ENCODE measurements around the gene AP2M1.
"Not testable (repeated sequence)": the region's sequence is repeated elsewhere in the genome, so short reads cannot be mapped to it uniquely, and the experiment has no call there.

AP2M1 gene

GRCh38 chr3:184174646-184175492 lies at the start of gene AP2M1:
TSS of gene AP2M1 (plus strand) at chr3:184174855. CDS start at chr3:184176994, 2,139 bp downstream.
- DNase-seq (ENCODE audit: low read depth, low spot score) = peak; percentile 96

- no peak for DNase-seq (ENCODE audit: low read depth, low spot score)
Measured at GRCh38 chr3:184126006-184126405, 48.6 kb upstream of the AP2M1 start.

- DNase-seq (ENCODE audit: low read depth, low spot score) = no peak
Measured at GRCh38 chr3:184129012-184129411, 45.6 kb upstream of the AP2M1 start.

DNA sequence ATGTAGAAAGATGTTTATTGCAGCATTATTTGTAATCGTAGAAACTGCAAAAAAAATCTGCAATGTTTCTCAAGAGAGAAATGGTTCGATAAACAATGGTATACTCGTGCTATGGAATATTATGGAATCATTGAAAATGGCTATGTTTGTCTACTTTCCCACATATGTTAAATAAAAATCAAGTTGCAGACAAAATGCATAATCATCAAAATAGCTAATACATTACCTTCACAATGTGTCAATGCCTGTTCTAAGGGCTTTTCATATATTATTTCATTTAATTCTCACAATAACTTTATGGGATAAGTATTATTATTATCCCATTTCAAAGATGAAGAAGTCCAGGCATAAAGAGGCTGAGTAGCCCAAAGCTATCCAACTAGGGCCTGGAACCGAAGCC lies 41.7 kb upstream of the AP2M1 start:
- no peak for DNase-seq (ENCODE audit: low read depth, low spot score)

DNA sequence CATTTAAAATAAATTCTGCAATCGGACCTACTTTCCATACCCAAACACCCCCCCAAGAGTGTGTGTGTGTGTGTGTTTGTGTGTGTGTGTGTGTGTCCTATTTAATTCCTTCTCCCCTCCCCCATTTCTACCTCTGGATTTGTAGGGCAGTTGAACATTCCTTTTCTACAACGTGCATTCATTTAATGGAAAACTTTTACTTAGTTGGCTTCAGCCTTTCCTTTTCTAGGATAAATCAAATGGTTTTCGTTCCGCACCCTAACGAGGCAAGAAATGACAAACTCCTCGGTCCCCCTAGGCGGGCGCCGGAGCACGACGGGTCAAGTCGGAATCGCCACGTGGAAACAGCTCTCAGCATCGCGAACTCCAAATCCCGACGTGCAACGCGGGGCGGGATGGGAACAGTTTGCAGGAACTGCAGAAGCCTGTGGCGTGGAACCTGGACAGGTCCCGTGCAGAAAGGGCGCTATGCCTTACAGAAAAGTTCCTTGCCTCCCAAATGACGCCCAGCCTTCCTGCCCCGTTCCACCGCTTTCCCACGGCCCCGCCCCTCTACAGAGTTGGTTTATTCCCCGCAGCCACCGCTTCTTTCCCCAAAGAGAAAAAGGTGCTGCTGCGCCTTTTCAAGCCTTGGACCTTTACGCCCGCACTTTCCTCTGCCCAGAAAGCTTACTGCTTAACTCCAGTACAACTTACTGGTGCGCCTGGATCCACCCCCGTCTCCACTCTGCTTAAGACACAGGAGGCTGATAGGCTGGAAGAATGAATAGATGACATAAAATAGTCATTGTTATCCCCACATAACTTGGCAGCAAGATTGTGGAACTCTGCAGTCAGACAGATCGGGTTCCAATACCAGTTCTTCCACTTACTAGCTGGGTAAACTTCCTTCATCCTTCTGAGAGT lies 40.6 kb upstream of the AP2M1 start:
- no peak for DNase-seq (ENCODE audit: low read depth, low spot score)

DNA sequence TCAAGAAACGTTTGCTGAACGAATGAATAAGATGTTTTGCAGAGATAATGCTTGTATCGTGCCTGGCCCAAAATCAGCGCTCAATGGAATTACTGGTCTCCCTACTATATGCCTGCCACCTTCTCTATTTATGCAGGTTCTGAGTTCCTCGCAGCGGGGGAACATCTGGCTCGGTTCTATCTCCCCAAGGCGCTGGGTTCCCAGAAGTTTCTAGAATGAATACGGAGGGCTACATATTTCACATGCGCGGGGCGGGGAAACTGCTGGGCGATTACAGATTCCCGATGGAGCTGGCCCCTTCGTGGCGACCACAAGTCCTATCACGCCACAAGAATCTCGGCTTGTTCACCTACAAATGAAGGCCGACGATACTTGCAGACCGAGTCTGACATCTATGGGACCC lies 39.9 kb upstream of the AP2M1 start:
- DNase-seq (ENCODE audit: low read depth, low spot score) = no peak

DNA sequence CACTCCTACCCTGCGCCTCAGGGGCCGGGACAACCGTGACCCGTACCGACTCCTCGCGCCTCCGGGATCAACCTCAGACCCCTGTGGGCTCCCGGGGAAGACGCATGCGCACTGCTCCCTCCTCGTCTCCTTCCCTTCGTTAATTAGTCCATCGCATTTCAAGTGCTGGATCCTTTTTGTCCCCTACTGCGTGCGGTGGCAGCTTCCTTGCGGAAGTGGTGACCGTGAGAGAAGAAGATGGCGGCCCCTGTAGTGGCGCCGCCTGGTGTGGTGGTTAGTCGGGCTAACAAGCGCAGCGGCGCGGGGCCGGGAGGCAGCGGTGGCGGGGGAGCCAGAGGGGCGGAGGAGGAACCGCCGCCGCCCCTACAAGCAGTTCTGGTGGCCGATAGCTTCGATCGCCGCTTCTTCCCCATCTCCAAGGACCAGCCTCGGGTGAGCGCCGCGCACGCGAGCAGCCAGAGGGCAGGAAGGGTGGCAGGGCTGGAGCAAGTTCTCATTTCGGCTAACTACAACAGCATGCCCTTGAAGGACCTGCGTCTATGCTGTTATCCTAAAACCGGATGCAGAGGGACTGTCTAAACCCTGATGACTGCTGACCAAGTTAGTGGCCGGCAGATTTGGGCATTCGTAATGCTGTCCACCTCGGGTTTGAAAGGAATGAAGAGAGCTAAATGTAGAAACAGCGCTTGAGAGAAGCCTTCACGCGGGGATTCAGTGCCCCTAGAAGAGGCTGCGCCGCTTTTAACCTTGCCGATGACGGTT lies 39.3 kb upstream of the AP2M1 start, which contains the start of gene EIF2B5:
Gene EIF2B5 (plus strand): TSS at position 210 of the 762 bp plus-strand sequence. CDS start 28 bp downstream, at position 238.
- peak; percentile 58 for DNase-seq (ENCODE audit: low read depth, low spot score)

DNA sequence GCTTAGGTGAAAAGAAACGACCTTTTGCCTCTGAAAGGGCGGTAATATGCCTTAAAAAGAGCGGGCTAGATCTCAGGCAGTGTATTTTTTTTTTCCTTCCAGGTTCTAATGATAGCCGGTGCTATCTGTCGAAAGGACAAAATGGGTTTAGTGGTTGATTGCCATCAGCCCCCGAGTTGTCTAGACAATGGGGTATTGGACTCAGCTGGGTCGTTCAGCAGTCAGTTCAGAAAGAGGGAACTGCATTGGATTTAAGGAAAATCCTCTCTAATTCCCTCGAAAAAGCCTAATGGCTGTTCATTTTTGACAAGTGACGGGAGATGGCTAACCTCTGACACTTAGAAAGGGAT lies 38.8 kb upstream of the AP2M1 start:
- no peak for DNase-seq (ENCODE audit: low read depth, low spot score)

DNA sequence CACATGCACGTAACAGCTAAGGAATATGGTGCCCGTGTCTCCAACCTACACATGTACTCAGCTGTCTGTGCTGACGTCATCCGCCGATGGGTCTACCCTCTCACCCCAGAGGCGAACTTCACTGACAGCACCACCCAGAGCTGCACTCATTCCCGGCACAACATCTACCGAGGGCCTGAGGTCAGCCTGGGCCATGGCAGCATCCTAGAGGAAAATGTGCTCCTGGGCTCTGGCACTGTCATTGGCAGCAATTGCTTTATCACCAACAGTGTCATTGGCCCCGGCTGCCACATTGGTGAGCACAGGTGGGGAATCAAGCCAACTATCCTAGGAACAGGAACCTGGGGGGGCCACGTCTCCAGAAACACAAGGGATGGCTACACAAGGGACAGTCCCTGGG lies 34.2 kb upstream of the AP2M1 start:
- no peak for DNase-seq (ENCODE audit: low read depth, low spot score)

DNA sequence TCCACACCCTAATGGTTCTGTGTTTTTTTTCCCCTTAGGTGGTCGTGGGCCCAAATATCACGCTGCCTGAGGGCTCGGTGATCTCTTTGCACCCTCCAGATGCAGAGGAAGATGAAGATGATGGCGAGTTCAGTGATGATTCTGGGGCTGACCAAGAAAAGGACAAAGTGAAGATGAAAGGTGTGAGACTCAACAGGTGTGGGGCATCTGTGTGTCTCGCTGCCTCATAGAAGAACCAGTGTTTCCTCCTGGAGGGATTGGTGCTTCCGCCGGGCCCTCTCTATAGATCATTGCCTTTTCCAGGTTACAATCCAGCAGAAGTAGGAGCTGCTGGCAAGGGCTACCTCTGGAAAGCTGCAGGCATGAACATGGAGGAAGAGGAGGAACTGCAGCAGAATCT lies 32.5 kb upstream of the AP2M1 start:
- no peak for DNase-seq (ENCODE audit: low read depth, low spot score)

DNA sequence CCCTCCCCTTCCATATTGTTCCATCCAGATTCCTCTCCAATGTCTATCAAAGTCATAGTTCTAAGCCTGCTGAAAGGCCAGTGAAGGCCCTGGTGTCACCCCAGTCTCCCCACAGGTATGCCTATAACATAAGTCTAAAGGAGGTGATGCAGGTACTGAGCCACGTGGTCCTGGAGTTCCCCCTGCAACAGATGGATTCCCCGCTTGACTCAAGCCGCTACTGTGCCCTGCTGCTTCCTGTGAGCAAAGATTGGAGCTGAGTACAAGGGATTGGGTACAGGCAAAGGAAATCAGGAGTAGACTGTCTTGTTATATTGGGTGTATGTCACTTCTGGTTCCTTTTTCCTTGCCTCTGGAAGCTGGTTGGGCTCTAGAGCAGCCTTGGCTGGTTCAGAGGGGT lies 31.3 kb upstream of the AP2M1 start:
- no peak for DNase-seq (ENCODE audit: low read depth, low spot score)

DNA sequence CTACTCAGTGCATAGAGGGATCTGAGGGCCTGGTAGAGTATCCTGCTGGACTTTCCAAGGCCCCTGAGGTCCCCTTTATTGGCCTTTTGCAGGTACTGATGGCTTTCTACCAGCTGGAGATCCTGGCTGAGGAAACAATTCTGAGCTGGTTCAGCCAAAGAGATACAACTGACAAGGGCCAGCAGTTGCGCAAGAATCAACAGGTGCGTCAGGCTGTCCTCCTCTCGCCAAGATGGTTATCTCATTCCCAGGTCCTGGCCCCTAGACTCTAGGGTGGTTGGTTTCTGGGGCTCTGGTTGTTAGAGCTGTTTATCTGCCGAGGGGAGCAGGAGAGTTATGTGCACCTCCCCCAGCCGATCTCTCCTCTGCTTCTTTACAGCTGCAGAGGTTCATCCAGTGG lies 30.1 kb upstream of the AP2M1 start:
- no peak for DNase-seq (ENCODE audit: low read depth, low spot score)

DNA sequence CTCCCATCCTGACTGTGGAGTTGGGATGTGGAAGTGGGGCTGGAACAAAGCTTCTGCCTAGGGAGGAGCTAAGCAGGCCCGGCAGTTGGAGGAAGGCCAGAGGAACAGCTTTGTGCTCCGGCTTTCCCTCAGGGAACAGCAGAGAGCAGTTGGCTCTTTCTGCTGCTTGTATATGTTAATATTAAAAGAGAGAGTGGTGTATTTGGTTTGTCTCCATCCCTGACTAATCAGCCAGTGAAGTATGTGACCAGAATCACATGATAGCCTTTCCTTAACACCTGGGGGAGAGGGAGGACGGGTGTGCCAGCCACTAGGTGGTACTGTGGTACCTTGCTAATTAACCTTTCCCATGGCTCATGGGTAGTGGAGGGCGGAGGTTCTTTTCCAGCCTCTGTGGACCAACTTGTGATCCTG lies 29.5 kb upstream of the AP2M1 start:
- no peak for DNase-seq (ENCODE audit: low read depth, low spot score)

GRCh38 chr3:184145751-184146270 lies 28.8 kb upstream of the AP2M1 start:
- DNase-seq (ENCODE audit: low read depth, low spot score) = no peak

DNA sequence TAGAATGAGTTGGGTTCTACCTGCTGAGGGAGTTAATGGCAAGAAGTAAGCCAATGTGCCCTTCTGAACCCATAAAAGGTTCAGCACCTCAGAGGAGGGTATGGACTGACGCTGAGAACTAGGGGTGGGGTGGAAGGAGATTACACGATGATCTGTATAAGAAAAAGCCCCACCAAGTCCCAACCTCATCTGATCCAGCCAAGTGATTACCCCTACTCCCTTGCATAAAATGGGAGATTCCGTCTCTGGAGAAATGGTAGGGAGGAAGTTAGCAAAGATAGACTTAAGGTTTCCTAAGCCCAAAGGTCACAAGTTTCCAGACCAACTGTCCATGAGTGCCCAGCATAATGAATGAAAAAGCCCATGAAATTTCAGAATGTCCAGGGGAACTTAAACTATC lies 26.6 kb upstream of the AP2M1 start:
- no peak for DNase-seq (ENCODE audit: low read depth, low spot score)

DNA sequence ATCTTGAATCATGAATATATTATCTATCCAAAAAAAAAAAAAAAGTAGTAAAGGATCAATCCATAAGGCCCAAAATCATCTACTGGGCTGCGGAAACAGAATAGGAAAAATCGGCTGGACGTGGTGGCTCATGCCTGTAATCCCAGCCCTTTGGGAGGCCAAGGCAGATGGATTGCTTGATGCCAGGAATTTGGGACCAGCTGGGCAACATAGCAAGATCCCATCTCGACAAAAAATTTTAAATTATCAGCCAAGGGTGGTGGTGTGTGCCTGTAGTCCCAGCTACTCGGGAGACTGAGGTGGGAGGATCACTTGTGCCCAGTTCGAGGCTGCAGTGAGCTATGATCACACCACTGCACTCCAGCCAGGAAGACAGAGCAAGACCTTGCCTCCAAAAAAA lies 25.5 kb upstream of the AP2M1 start:
- DNase-seq (ENCODE audit: low read depth, low spot score) = no peak

- DNase-seq (ENCODE audit: low read depth, low spot score) = not testable (repeated sequence)
Measured at GRCh38 chr3:184149770-184150169, 24.9 kb upstream of the AP2M1 start.

DNA sequence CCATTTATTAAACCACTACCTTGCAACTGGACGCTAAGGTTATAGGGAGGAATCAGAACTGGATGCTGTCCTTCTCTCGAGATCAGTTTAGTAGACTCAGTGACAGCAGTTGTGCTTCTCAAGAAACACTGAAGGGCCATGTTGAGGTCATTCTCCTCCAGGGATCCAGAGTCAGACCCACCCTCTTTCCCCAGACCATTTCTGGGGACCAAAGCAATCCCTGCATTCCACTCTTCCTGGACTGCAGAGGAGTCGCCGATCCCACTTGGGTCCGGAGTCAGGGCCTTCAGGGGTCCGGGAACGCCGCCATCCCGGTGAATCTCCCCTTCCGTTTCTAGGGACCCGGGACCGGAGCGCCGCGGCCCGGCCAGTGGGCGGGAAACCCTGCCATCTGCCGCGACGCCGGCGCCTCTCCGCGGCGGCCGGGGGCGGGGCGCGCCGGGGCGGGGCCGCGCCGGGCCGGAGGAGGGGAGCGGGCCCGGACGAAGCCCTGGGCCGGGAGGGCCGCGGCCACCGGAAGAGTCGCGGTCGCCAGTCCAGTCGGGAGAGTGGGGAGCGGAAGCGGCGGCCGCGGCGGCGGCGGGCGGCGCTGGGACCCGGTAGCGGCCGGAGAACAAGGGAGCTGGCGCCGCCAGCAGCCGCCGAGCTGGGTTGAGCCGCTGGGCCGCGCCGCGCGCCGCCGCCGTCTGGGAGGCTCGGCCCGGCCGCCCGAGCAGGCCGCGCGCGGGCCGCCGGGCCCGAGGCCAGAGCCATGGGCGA lies 19.6 kb upstream of the AP2M1 start, which contains the start of gene DVL3:
Gene DVL3 (plus strand): TSS at position 493 of the 759 bp plus-strand sequence. CDS start 259 bp downstream, at position 752.
- DNase-seq (ENCODE audit: low read depth, low spot score) = no peak

- DNase-seq (ENCODE audit: low read depth, low spot score) = no peak
Measured at GRCh38 chr3:184155644-184156521, 18.8 kb upstream of the AP2M1 start.

DNA sequence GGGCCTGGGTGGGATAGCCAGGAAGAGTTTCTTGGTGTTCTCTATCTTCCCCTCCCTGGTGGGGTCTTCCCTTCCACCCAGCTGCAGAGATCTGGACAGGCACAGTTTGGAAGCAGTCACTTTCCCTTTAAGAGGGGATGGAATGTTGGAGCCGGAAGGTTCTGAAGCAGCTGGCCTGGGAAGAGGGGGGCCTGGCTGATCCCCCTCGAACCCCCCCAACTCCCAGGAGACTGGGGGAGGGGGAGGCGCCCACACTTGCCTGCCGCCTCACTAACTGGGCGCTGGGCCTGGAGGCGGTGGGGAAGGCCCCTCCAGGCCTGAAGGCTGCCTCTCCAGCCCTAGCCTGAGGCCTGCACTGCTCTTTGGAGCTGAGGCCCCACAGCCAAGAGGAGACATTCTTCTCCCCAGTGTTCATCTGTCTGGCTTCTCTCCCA lies 18.1 kb upstream of the AP2M1 start:
- no peak for DNase-seq (ENCODE audit: low read depth, low spot score)

Data from brain pericyte (primary cell).